Epithelial cell of esophagus (primary cell): Measurements from ENCODE around the gene LYST.
"Not testable (repeated sequence)": the region's sequence is repeated elsewhere in the genome, so short reads cannot be mapped to it uniquely, and the experiment has no call there.

Source experiments
- DNase-seq: peaks from one replicate; pipeline ENCODE4 v3.0.0; 2010; ENCODE audit warnings: low read depth
- H3K4me3 ChIP-seq: 2 replicates; pipeline ENCODE4 v1.5.1; 2011; ENCODE audit warnings: mild to moderate bottlenecking, low read length, control low read depth
- CTCF ChIP-seq: IDR thresholded peaks from 2 replicates; pipeline ENCODE4 v1.5.1; 2011; ENCODE audit warnings: low read depth, mild to moderate bottlenecking, low read length, control low read depth, inconsistent platforms; ENCODE audit not compliant: insufficient read depth; ENCODE audit errors: missing control alignments

Gene LYST

DNA sequence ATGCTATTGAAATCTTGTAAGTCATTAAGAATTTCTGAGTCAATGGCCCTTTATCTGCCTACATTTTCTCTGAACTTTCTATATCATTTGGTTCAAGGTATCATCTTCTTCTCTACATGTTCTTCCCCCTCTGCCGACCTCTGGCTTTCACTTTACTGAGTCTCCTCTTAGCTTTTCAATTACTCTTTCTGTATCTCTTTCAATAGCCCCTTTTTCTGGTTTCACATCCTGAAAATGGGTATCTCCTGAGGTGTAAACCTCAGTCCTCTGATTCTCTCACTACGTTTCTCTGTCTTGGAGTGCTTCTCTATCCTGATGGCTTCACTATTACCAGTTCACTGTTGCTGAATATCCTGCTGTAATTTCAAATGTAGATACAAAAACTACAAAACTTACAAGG is 98.9 kb downstream of the LYST start:
- TF ChIP-seq CTCF = no peak
- H3K4me3 ChIP-seq = no peak overlapping the region
- no peak for DNase-seq

DNA sequence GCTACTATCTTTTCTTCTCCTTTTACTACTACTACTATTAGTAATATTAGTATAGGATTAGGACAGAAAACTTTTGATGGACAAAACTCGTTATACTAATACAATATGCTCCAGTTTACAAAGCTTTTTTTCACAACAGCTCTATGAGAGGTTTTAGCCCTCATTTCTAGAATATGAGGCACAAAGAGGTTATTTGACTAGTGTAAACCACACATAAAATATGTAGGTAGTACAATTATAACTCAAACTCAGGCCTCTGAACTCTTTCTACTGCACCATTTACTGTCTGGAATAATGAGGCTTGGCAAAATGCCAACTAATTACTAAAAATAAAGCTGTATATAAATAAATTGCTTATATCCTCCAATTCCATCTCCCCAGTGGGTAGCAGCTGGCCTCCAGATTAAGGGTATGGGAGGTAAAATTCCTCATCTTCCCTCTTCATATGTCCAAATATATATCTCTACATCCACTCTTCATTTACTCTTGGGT is 99.9 kb downstream of the LYST start:
- TF ChIP-seq CTCF = no peak
- H3K4me3 ChIP-seq = no peak overlapping the region
- DNase-seq = no peak

GRCh38 chr1:235763962-235764361 is 102.7 kb downstream of the LYST start:
- TF ChIP-seq CTCF = no peak
- no peak overlapping the region for H3K4me3 ChIP-seq
- peak; percentile 56 for DNase-seq

- H3K4me3 ChIP-seq = no peak overlapping the region
- TF ChIP-seq CTCF = no peak
- DNase-seq = no peak
Measured at GRCh38 chr1:235759336-235759735, 107.4 kb downstream of the LYST start.

- no peak for TF ChIP-seq CTCF
- DNase-seq = peak; percentile 83
Measured at GRCh38 chr1:235758931-235759330, 107.8 kb downstream of the LYST start.

DNA sequence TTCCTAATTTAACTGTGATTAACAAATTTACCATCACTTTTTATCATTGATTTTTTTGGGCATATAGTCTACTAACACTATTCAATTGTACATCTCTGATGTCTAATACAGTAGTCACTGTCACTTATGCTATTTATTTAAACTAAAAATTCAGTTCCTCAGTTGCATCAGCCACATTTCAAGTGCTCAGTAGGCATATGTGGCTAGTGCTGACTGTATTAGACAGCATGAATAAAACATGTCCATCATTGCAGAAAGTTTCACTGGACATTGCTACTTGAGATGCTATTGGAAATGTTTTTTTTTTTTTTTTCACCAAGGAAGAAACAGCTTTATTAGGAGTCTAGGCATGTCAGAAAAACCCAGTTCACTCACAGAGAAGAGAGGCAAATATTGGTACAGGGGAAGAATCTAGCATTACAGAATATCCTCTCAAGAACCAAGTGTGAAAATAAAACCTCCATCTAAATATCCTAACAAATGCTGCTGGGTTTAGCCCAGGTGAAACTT is 109.1 kb downstream of the LYST start:
- no peak for TF ChIP-seq CTCF

More at GRCh38 chr1:235758931-235759330, 107.8 kb downstream of the LYST start:
- no peak overlapping the region for H3K4me3 ChIP-seq

GRCh38 chr1:235754186-235754585 is 112.5 kb downstream of the LYST start:
- H3K4me3 ChIP-seq, DNase-seq: not testable (repeated sequence)

More for the DNA sequence above, 109.1 kb downstream of the LYST start:
- no peak overlapping the region for H3K4me3 ChIP-seq
- no peak for DNase-seq
